Parathyroid adenoma (tissue), 2 donors: Measurements from ENCODE around the gene ADI1.

ENCODE experiments used
- H2AFZ ChIP-seq: fragments of 300-600 bp; sonication (generic); one replicate; pipeline ENCODE4 v1.7.0; 2017; ENCODE audit warnings: antibody characterized with exemption, mild to moderate bottlenecking
- H3K27ac ChIP-seq: fragments of 300-600 bp; sonication (generic); one replicate; pipeline ENCODE4 v1.7.0; 2017
- H3K27me3 ChIP-seq: fragments of 300-600 bp; sonication (generic); one replicate; pipeline ENCODE4 v1.7.0; 2017; ENCODE audit warnings: low read length; ENCODE audit not compliant: control insufficient read depth, insufficient read depth
- H3K36me3 ChIP-seq: fragments of 300-600 bp; sonication (generic); one replicate; pipeline ENCODE4 v1.7.0; 2017; ENCODE audit warnings: low read length; ENCODE audit not compliant: control insufficient read depth, insufficient read depth
- H3K4me1 ChIP-seq: fragments of 300-600 bp; sonication (generic); one replicate; pipeline ENCODE4 v1.7.0; 2017; ENCODE audit warnings: control low read depth
- H3K4me2 ChIP-seq: fragments of 300-600 bp; sonication (generic); one replicate; pipeline ENCODE4 v1.7.0; 2017; ENCODE audit warnings: low read length
- H3K4me3 ChIP-seq: fragments of 300-600 bp; sonication (generic); one replicate; pipeline ENCODE4 v1.7.0; 2017; ENCODE audit warnings: low read depth, low read length
- H3K79me2 ChIP-seq: fragments of 300-600 bp; sonication (generic); one replicate; pipeline ENCODE4 v1.7.0; 2017; ENCODE audit warnings: control low read depth
- H3K9ac ChIP-seq: fragments of 300-600 bp; sonication (generic); one replicate; pipeline ENCODE4 v1.7.0; 2017; ENCODE audit warnings: mild to moderate bottlenecking
- H3K9me3 ChIP-seq: fragments of 300-600 bp; sonication (generic); one replicate; pipeline ENCODE4 v1.7.0; 2017; ENCODE audit warnings: low read length; ENCODE audit not compliant: control insufficient read depth
- TF ChIP-seq, protein P1 (sequence below): fragments of 300-600 bp; sonication (generic); IDR thresholded peaks from one replicate; pipeline ENCODE4 v1.7.0; 2017; ENCODE audit warnings: antibody characterized with exemption, mild to moderate bottlenecking
- donor health status: primary hyperparathyroidism.

The ADI1 gene

DNA sequence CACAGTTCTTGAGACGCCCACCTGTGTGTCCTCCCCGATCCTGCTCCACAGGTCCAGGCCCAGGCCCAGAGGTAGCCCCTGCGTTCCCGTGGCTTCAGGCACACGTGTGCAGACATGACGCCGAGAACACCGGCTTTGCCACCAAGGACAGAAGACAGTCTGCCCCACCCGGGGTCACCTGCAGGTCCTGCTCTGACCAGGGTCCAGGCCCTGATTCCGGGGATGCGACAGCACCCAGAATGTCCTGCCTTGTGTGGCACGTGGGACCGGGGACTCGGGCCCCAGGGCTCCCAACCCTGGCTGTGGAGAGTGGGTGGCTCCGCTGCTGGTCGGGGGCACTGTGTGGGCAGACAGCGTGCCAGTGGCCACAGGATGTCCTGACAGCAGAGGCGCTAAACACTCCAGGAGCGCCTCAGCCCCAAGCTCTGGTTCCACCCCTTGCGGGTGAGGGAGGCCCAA, 36.9 kb downstream of the ADI1 start:
- Histone ChIP-seq H3K9ac (no peak overlapping the region), H3K36me3 (no peaks in the 10 kb centered on the region), H3K27ac (no peak overlapping the region), H3K4me2 (no peak overlapping the region), H2AFZ (no peak overlapping the region), H3K27me3 (no peaks in the 10 kb centered on the region), H3K4me1 (no peaks in the 10 kb centered on the region), H3K4me3 (no peak overlapping the region), H3K79me2 (no peaks in the 10 kb centered on the region), H3K9me3 (no peaks in the 10 kb centered on the region)
- TF ChIP-seq, protein P1, sequence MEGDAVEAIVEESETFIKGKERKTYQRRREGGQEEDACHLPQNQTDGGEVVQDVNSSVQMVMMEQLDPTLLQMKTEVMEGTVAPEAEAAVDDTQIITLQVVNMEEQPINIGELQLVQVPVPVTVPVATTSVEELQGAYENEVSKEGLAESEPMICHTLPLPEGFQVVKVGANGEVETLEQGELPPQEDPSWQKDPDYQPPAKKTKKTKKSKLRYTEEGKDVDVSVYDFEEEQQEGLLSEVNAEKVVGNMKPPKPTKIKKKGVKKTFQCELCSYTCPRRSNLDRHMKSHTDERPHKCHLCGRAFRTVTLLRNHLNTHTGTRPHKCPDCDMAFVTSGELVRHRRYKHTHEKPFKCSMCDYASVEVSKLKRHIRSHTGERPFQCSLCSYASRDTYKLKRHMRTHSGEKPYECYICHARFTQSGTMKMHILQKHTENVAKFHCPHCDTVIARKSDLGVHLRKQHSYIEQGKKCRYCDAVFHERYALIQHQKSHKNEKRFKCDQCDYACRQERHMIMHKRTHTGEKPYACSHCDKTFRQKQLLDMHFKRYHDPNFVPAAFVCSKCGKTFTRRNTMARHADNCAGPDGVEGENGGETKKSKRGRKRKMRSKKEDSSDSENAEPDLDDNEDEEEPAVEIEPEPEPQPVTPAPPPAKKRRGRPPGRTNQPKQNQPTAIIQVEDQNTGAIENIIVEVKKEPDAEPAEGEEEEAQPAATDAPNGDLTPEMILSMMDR: no peak

DNA sequence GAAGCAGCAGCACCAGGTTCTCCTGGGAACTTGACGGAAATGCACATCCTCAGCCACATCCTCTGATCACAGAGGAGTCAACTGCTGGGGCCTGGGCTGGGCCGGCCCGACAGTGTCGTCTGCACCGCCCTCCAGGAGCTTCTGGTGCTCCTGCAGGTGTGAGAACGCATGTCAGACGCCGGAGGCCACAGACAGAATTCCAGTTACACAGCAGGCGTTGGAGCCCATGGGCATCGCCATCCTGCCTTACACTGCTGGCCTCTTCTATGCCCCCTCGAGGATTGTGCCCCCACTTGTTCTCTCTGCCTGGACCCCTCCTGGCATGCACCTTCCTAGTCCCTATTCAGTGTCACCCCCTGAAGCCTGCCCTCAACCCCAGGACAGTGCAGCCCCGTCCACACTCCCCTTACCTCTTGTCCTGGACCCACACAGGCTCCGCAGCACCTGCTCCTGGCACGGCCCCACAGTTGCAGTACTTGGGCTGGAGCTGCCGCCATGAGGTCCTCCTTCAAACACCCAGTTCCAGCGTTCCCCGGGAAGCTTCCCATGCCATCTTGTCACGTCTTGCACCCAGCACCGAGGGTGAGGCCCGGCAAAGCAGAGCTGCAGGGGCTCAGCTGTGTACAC, 37.5 kb downstream of the ADI1 start:
- no peaks in the 10 kb centered on the region for H3K27me3 ChIP-seq
- no peaks in the 10 kb centered on the region for H3K36me3 ChIP-seq

DNA sequence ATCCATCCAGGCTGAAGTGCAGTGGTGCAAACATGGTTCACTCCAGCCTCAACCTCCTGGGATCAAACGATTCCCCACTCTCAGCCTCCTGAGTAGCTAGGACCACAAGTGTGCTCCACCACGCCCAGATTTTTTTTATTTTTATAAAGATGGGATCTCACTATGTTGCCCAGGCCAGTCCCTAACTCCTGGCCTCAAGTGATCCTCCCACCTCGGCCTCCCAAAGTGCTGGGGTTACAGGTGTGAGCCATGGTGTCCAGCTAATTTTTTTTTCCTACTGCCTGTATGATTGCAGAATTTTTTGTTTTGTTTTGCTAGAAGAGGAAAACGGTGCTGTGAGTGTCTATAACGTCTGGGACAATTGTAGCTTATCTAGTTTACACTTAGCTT, 38.3 kb downstream of the ADI1 start:
- Histone ChIP-seq H3K27ac (no peak overlapping the region), H3K36me3 (no peaks in the 10 kb centered on the region), H3K9ac (no peak overlapping the region), H3K9me3 (no peaks in the 10 kb centered on the region), H3K4me1 (no peaks in the 10 kb centered on the region), H3K79me2 (peaks cover 2% of the 10 kb centered on the region), H3K27me3 (no peaks in the 10 kb centered on the region), H2AFZ (no peak overlapping the region), H3K4me3 (no peak overlapping the region), H3K4me2 (no peak overlapping the region)
- TF ChIP-seq, protein P1: no peak

More for the DNA sequence above, 37.5 kb downstream of the ADI1 start:
- TF ChIP-seq, protein P1: no peak
- Histone ChIP-seq H3K79me2 (no peaks in the 10 kb centered on the region), H3K4me3 (no peak overlapping the region), H2AFZ (no peak overlapping the region), H3K27ac (no peak overlapping the region), H3K4me1 (no peaks in the 10 kb centered on the region), H3K4me2 (no peak overlapping the region), H3K9me3 (no peaks in the 10 kb centered on the region), H3K9ac (no peak overlapping the region)

DNA sequence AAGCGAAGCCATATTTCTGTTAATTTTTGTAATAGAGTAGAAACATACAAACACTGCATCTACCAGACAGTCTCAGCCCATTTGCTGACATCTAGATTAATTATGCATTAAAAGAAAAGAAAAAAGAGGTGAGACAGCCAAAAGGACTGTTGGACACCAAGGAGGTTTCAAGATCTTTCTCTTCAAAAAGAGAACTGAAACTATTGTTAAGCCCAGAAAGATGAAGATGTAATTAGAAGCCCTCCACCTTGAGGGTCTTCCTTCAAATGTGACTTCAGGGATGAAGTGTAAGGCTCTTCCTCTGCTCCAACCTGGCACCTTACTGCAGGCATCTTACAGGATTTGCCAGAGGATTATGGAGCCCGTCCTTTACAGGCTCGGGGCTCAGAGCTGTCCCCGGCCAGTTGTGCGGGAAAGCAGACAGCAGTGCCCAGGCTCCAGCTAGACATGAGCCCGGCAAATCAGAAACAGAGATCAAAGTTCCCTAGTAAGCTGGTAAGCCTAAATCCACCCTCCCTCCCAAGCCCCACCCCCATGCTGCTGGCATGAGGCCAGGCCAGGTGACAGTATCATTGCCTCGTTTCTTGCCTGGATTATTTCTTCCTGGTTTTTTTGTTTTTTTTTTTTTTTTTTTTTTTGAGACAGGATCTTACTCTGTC, 38.9 kb downstream of the ADI1 start:
- Histone ChIP-seq H3K4me2 (no peak overlapping the region), H2AFZ (no peak overlapping the region), H3K9me3 (no peaks in the 10 kb centered on the region), H3K27ac (no peak overlapping the region), H3K36me3 (no peaks in the 10 kb centered on the region), H3K4me1 (no peaks in the 10 kb centered on the region), H3K9ac (no peak overlapping the region), H3K4me3 (no peak overlapping the region), H3K79me2 (peaks cover 2% of the 10 kb centered on the region), H3K27me3 (no peaks in the 10 kb centered on the region)
- TF ChIP-seq, protein P1: no peak
